Measurements from ENCODE around the gene TTC27. TPM values are rescaled to one million over a fixed set of nuclear protein-coding genes. Genes with fewer than 3 reads are reported as not detected.

The TTC27 gene
- polyA plus RNA-seq, 1 donor from 2014 or later, result 11.1 TPM

DNA sequence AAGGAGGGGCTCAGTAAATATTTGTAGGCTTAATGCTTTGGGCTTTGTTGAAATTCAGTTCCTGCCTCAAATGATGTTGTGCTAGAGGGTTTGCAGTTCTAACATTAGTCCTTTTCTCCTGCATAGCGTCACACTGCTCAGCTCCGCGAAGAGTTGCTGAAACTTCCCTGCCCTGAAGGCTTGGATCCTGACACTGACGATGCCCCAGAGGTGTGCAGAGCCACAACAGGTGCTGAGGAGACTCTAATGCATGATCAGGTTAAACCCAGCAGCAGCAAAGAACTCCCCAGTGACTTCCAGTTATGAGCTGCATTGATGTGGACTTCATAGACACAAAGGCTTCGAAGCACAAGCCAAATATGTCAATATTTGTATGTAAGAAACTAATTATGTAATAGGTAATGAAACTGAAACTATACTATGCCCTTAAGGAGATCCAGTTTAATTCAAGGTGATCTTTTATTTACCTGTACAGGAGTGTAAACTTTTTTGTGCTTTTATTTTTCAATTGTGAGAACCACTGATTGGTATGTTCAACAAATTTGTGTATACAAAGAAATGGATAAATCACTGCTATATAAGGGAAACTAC, 10.2 kb upstream of the TTC27 start:
- H3K9me2 ChIP-seq (ENCODE audit: insufficient read depth, low read length), result no peaks in the 10 kb centered on the region
- no peaks in the 10 kb centered on the region for H3K27me3 ChIP-seq (ENCODE audit: insufficient read depth, low read depth, low read length)
- peaks cover 4% of the 10 kb centered on the region for H3K36me3 ChIP-seq (ENCODE audit: insufficient read depth, low read length)
- no peak overlapping the region for H3K9ac ChIP-seq (ENCODE audit: low read length)
- H4K20me1 ChIP-seq (ENCODE audit: insufficient read depth), result no peaks in the 10 kb centered on the region
- no peaks in the 10 kb centered on the region for H3K9me3 ChIP-seq (ENCODE audit: low read length)
- TF ChIP-seq RAD21 (conservative IDR thresholded peaks at IDR 0.05), result no peak
- TF ChIP-seq, protein P1, sequence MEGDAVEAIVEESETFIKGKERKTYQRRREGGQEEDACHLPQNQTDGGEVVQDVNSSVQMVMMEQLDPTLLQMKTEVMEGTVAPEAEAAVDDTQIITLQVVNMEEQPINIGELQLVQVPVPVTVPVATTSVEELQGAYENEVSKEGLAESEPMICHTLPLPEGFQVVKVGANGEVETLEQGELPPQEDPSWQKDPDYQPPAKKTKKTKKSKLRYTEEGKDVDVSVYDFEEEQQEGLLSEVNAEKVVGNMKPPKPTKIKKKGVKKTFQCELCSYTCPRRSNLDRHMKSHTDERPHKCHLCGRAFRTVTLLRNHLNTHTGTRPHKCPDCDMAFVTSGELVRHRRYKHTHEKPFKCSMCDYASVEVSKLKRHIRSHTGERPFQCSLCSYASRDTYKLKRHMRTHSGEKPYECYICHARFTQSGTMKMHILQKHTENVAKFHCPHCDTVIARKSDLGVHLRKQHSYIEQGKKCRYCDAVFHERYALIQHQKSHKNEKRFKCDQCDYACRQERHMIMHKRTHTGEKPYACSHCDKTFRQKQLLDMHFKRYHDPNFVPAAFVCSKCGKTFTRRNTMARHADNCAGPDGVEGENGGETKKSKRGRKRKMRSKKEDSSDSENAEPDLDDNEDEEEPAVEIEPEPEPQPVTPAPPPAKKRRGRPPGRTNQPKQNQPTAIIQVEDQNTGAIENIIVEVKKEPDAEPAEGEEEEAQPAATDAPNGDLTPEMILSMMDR (IDR thresholded peaks at IDR 0.05; ENCODE audit: poor library complexity, severe bottlenecking), result no peak
- no peak for TF ChIP-seq EP300 (conservative IDR thresholded peaks at IDR 0.05; ENCODE audit: poor library complexity, severe bottlenecking)
- TF ChIP-seq EZH2 (IDR thresholded peaks at IDR 0.05; ENCODE audit: borderline replicate concordance, insufficient read depth, low read length, poor library complexity, severe bottlenecking), result no peak
- H3K4me3 ChIP-seq (ENCODE audit: low read length), result no peak overlapping the region
- H3K27ac ChIP-seq (ENCODE audit: low read length), result no peak overlapping the region
- no peak overlapping the region for H3K4me2 ChIP-seq (ENCODE audit: low read length)
- no peaks in the 10 kb centered on the region for H3K79me2 ChIP-seq (replicated peaks; ENCODE audit: insufficient read depth, low read length)
- no peak overlapping the region for H2AFZ ChIP-seq (ENCODE audit: low read depth, low read length)
- H3F3A ChIP-seq (ENCODE audit: insufficient read depth, low read length, poor library complexity, severe bottlenecking), result no peaks in the 10 kb centered on the region

DNA sequence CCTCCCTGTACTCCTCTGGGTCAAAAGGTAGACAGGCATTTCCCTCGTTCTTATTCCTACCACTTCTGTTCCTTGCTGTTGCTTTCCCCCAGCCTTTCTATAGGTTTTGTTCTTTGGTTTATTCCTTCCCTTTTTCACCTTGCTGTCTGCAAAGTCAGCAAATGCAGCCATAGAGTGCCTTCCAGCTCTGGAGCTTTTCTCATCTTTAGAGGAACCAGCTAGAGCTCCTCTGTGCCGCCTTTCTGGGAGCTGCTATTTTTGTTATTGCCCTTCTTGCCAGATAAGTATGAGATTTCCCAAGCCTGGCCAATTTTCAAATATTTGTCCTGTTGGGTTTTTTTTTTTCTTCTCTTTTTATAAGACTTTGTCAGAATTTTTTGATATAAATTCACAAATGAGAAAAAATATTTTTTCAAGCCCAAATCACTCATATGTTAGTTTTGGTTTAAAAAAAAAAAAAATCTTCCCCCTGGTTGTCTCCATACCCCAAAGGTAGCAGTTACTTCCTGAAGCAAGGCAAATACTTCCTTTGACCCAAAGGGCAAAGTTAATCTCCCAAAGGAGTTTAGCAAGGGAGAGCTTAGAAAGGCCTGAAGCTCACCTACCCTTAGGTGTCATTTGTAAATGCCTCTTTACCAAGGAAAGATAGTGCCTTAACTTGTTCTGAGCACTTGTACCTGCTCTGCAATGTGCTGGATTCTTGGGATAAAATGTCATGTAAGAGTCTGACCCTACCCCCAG, 5.1 kb upstream of the TTC27 start:
- Histone ChIP-seq H2AFZ (ENCODE audit: low read depth, low read length) (no peak overlapping the region), H3K9me2 (ENCODE audit: insufficient read depth, low read length) (no peaks in the 10 kb centered on the region), H3K9ac (ENCODE audit: low read length) (no peak overlapping the region), H3K36me3 (ENCODE audit: insufficient read depth, low read length) (no peaks in the 10 kb centered on the region), H3K4me2 (ENCODE audit: low read length) (no peak overlapping the region), H3K27me3 (ENCODE audit: insufficient read depth, low read depth, low read length) (no peaks in the 10 kb centered on the region), H3K79me2 (replicated peaks; ENCODE audit: insufficient read depth, low read length) (no peaks in the 10 kb centered on the region), H3F3A (ENCODE audit: insufficient read depth, low read length, poor library complexity, severe bottlenecking) (no peaks in the 10 kb centered on the region), H3K4me3 (ENCODE audit: low read length) (no peak overlapping the region), H4K20me1 (ENCODE audit: insufficient read depth) (no peaks in the 10 kb centered on the region), H3K27ac (ENCODE audit: low read length) (no peak overlapping the region), H3K9me3 (ENCODE audit: low read length) (no peaks in the 10 kb centered on the region)
- TF ChIP-seq TAF1 (IDR thresholded peaks at IDR 0.05; ENCODE audit: low read depth) (no peak), RAD21 (conservative IDR thresholded peaks at IDR 0.05) (no peak), EP300 (conservative IDR thresholded peaks at IDR 0.05; ENCODE audit: poor library complexity, severe bottlenecking) (no peak), POLR2AphosphoS5 (IDR thresholded peaks at IDR 0.05) (no peak), EZH2 (IDR thresholded peaks at IDR 0.05; ENCODE audit: borderline replicate concordance, insufficient read depth, low read length, poor library complexity, severe bottlenecking) (no peak), SMC3 (conservative IDR thresholded peaks at IDR 0.05; ENCODE audit: poor library complexity) (no peak), MXI1 (conservative IDR thresholded peaks at IDR 0.05; ENCODE audit: poor library complexity, severe bottlenecking) (no peak)
- TF ChIP-seq, protein P2, sequence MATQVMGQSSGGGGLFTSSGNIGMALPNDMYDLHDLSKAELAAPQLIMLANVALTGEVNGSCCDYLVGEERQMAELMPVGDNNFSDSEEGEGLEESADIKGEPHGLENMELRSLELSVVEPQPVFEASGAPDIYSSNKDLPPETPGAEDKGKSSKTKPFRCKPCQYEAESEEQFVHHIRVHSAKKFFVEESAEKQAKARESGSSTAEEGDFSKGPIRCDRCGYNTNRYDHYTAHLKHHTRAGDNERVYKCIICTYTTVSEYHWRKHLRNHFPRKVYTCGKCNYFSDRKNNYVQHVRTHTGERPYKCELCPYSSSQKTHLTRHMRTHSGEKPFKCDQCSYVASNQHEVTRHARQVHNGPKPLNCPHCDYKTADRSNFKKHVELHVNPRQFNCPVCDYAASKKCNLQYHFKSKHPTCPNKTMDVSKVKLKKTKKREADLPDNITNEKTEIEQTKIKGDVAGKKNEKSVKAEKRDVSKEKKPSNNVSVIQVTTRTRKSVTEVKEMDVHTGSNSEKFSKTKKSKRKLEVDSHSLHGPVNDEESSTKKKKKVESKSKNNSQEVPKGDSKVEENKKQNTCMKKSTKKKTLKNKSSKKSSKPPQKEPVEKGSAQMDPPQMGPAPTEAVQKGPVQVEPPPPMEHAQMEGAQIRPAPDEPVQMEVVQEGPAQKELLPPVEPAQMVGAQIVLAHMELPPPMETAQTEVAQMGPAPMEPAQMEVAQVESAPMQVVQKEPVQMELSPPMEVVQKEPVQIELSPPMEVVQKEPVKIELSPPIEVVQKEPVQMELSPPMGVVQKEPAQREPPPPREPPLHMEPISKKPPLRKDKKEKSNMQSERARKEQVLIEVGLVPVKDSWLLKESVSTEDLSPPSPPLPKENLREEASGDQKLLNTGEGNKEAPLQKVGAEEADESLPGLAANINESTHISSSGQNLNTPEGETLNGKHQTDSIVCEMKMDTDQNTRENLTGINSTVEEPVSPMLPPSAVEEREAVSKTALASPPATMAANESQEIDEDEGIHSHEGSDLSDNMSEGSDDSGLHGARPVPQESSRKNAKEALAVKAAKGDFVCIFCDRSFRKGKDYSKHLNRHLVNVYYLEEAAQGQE (IDR thresholded peaks at IDR 0.05; ENCODE audit: borderline replicate concordance), result no peak
- TF ChIP-seq, protein P1 (IDR thresholded peaks at IDR 0.05; ENCODE audit: poor library complexity, severe bottlenecking), result no peak

All from neural cell (in vitro differentiated cells).